NCI-H748 (cell line): ENCODE data around the gene ORC2.

ENCODE experiments used
- DNase-seq: peaks from one replicate; lab custom pipeline; 2025; ENCODE audit not compliant: unreplicated experiment; lab: John Stamatoyannopoulos, UW

Gene ORC2

GRCh38 chr2:200862532-200863000, 100.9 kb downstream of the ORC2 start:
- peak; percentile 57 for DNase-seq

- DNase-seq, result no peak
Measured at GRCh38 chr2:200861617-200862155, 101.8 kb downstream of the ORC2 start.

- DNase-seq, result no peak
Measured at GRCh38 chr2:200860092-200860795, 103.2 kb downstream of the ORC2 start.
